ENCODE data around the gene ANTXRL.
"Not testable (repeated sequence)": the region's sequence is repeated elsewhere in the genome, so short reads cannot be mapped to it uniquely, and the experiment has no call there.

The ANTXRL gene

GRCh38 chr10:46293228-46293627 lies 6.4 kb downstream of the ANTXRL start:
- Histone ChIP-seq H4K20me1 (ENCODE audit: insufficient read depth, low read length) (no peaks in the 10 kb centered on the region), H3K4me1 (ENCODE audit: low read length) (no peaks in the 10 kb centered on the region), H3K4me2 (ENCODE audit: low read length) (no peak overlapping the region), H3K9ac (ENCODE audit: low read length) (no peak overlapping the region), H2AFZ (ENCODE audit: low read depth, low read length) (no peak overlapping the region), H3K36me3 (replicated peaks; ENCODE audit: low read depth, low read length) (no peaks in the 10 kb centered on the region), H3K27ac (ENCODE audit: low read length) (no peak overlapping the region), H3K9me3 (ENCODE audit: insufficient read depth, low read length) (no peaks in the 10 kb centered on the region), H3K4me3 (ENCODE audit: low read length) (no peak overlapping the region), H3K79me2 (ENCODE audit: low read length) (no peaks in the 10 kb centered on the region), H3K27me3 (ENCODE audit: low read depth, low read length) (no peaks in the 10 kb centered on the region)
- TF ChIP-seq EZH2phosphoT487 (IDR thresholded peaks at IDR 0.05; ENCODE audit: low read depth) (no peak), CTCF (IDR thresholded peaks at IDR 0.05; ENCODE audit: low read depth, low read length) (no peak)

GRCh38 chr10:46293832-46294640 lies 7.2 kb downstream of the ANTXRL start:
- Histone ChIP-seq H3K9ac (ENCODE audit: low read length) (no peak overlapping the region), H3K4me2 (ENCODE audit: low read length) (no peak overlapping the region), H3K79me2 (ENCODE audit: low read length) (no peaks in the 10 kb centered on the region), H2AFZ (ENCODE audit: low read depth, low read length) (no peak overlapping the region), H3K9me3 (ENCODE audit: insufficient read depth, low read length) (no peaks in the 10 kb centered on the region), H3K27ac (ENCODE audit: low read length) (no peak overlapping the region), H3K36me3 (replicated peaks; ENCODE audit: low read depth, low read length) (no peaks in the 10 kb centered on the region), H3K4me3 (ENCODE audit: low read length) (no peak overlapping the region), H4K20me1 (ENCODE audit: insufficient read depth, low read length) (no peaks in the 10 kb centered on the region), H3K4me1 (ENCODE audit: low read length) (peaks cover 5% of the 10 kb centered on the region), H3K27me3 (ENCODE audit: low read depth, low read length) (no peaks in the 10 kb centered on the region)
- TF ChIP-seq EZH2phosphoT487 (IDR thresholded peaks at IDR 0.05; ENCODE audit: low read depth) (no peak), CTCF (IDR thresholded peaks at IDR 0.05; ENCODE audit: low read depth, low read length) (no peak)

- H4K20me1 ChIP-seq (ENCODE audit: insufficient read depth, low read length) = no peaks in the 10 kb centered on the region
- TF ChIP-seq CTCF (IDR thresholded peaks at IDR 0.05; ENCODE audit: low read depth, low read length) (no peak), EZH2phosphoT487 (IDR thresholded peaks at IDR 0.05; ENCODE audit: low read depth) (no peak)
- H3K36me3 ChIP-seq (replicated peaks; ENCODE audit: low read depth, low read length) = no peaks in the 10 kb centered on the region
- H3K4me2 ChIP-seq (ENCODE audit: low read length) = no peak overlapping the region
- no peak overlapping the region for H2AFZ ChIP-seq (ENCODE audit: low read depth, low read length)
- no peaks in the 10 kb centered on the region for H3K27me3 ChIP-seq (ENCODE audit: low read depth, low read length)
- no peak overlapping the region for H3K27ac ChIP-seq (ENCODE audit: low read length)
- no peak overlapping the region for H3K4me3 ChIP-seq (ENCODE audit: low read length)
- H3K9me3 ChIP-seq (ENCODE audit: insufficient read depth, low read length) = no peaks in the 10 kb centered on the region
- no peaks in the 10 kb centered on the region for H3K79me2 ChIP-seq (ENCODE audit: low read length)
- peaks cover 12% of the 10 kb centered on the region for H3K4me1 ChIP-seq (ENCODE audit: low read length)
- H3K9ac ChIP-seq (ENCODE audit: low read length) = no peak overlapping the region
Measured at GRCh38 chr10:46294641-46295220, 7.9 kb downstream of the ANTXRL start.

GRCh38 chr10:46295350-46296010 lies 8.7 kb downstream of the ANTXRL start:
- not testable (repeated sequence) for H2AFZ ChIP-seq (ENCODE audit: low read depth, low read length); H3K36me3 ChIP-seq (replicated peaks; ENCODE audit: low read depth, low read length); H3K27ac ChIP-seq (ENCODE audit: low read length); H4K20me1 ChIP-seq (ENCODE audit: insufficient read depth, low read length); H3K27me3 ChIP-seq (ENCODE audit: low read depth, low read length); H3K9ac ChIP-seq (ENCODE audit: low read length); H3K4me2 ChIP-seq (ENCODE audit: low read length); H3K4me3 ChIP-seq (ENCODE audit: low read length); H3K79me2 ChIP-seq (ENCODE audit: low read length); H3K9me3 ChIP-seq (ENCODE audit: insufficient read depth, low read length)
- peaks cover 17% of the 10 kb centered on the region for H3K4me1 ChIP-seq (ENCODE audit: low read length)

GRCh38 chr10:46296086-46296485 lies 9.3 kb downstream of the ANTXRL start:
- H4K20me1 ChIP-seq (ENCODE audit: insufficient read depth, low read length); H3K36me3 ChIP-seq (replicated peaks; ENCODE audit: low read depth, low read length); H2AFZ ChIP-seq (ENCODE audit: low read depth, low read length); H3K4me3 ChIP-seq (ENCODE audit: low read length); H3K27me3 ChIP-seq (ENCODE audit: low read depth, low read length); H3K79me2 ChIP-seq (ENCODE audit: low read length); H3K9ac ChIP-seq (ENCODE audit: low read length); H3K27ac ChIP-seq (ENCODE audit: low read length); H3K4me2 ChIP-seq (ENCODE audit: low read length); H3K9me3 ChIP-seq (ENCODE audit: insufficient read depth, low read length): not testable (repeated sequence)
- H3K4me1 ChIP-seq (ENCODE audit: low read length) = peaks cover 17% of the 10 kb centered on the region
